GM21526 (cell line): Measurements from ENCODE around the gene SART1.
"Not testable (repeated sequence)": the region's sequence is repeated elsewhere in the genome, so short reads cannot be mapped to it uniquely, and the experiment has no call there.

Experiments
- ATAC-seq: cut with Tn5 transposase; IDR thresholded peaks from one replicate; pipeline ENCODE4 v1.9.1; 2021; ENCODE audit warnings: moderate library complexity; ENCODE audit not compliant: unreplicated experiment, low FRiP score

The SART1 gene

DNA sequence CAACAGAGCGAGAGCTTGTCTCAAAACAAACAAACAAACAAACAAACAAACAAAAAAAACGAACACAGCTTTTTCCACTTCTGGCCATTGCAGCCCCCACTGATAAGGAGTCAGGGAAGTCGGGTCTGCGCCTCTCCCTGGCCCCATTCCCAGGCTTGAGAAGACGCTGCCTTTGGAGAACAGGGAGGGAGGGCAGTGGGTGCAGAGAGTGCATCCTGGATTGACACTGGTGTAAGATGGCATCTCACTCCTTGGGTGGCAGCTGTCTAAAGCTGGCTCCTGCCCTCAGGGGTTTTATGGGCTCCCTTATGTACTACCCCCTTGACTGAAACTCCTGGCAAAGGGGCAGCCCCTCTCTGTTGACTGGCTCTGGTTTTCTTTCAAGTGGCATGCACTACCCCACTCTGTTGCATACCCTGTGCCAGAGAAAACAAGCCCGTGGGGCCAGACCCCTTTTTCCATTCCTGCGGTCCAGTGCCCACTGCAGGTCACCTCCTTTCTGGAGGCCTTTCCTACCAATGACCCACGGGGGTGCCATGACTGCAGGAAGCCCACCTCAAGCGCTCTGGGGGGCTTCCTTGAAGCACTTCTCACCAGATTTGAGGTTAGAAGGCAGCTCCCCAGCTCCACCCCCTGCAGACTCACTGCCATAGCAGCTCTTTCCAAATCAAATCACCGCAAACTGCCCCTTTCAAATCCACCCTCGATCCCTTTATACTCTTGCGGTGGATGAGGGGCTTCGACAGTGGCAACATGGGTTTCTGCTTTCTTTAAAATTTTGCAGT is 29.6 kb upstream of the SART1 start:
- no peak for ATAC-seq

DNA sequence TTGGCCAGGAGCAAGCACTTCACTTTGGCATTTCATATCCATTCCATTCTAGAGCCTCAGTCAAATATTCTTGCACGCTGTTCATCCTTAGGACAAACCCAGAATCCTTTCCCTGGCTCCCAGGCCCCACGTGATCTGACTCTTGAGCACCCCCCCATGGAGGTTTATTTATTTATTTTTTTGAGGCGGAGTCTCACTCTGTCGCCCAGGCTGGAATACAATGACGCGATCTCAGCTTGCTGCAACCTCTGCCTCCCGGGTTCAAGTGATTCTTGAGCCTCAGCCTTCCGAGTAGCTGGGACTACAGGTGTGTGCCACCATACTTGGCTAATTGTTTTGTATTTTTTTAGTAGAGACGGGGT is 29.0 kb upstream of the SART1 start:
- ATAC-seq, result no peak

DNA sequence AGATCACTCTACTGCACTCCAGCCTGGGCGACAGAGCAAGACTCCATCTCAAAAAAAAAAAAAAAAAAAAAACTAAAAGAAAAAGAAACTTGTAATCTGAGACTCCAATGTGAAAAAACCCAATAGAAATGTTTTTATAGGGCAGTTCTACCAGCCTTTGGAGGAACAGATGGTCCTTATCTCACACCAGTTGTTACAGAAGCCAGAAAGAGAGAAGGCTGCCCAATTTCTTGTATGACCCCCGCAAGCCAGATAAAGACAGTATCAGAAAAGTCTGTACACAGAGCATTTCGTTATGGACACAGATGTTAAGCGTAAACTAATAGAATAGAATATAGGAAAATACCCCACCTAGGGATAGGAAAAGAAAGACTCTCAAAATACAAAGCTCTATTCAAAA is 27.5 kb upstream of the SART1 start:
- ATAC-seq, result no peak

DNA sequence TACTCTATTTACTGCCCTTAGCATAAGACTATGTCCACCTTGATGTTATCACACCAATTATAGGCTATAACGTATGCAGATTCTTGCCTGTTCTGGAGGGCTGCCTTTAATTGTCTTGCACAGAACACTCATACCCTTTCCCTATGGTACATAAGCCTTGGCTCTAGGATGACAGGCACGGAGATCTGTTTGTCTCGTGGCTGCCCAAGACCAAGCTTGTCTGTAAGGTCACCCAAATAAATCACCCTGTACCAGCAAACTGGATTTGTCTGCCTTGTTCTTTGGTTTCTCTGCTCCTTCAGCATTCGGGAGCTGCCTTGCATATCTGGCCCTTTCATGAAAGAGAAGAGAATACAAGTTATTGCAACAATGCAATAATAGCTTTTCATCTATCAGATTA is 23.8 kb upstream of the SART1 start:
- no peak for ATAC-seq

DNA sequence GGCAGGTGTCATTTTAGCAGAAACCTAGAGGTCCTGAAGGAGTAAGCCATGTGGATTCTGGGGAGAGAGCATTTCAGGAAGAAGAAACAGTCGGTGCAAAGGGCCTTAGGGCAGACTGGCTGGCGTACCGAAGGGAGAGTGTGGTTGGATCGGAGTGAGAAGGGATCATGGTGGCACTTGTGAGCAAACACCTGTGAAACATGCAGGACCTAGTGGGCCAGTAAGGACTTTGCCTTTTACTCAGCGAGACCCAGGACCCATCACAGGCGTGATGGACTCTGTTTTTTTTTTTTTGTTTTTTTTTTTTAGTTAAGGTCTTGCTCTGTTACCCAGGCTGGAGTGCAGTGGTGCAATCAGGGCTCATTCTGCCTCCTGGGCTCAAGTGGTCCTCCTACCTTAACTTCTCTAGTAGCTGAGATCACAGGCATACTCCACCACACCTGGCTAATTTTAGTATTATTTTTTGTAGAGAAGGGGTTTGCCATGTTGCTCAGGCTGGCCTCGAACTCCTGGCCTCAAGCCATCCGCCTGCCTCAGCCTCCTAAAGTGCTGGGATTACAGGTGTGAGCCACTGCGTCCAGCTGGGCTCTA is 19.7 kb upstream of the SART1 start:
- no peak for ATAC-seq

DNA sequence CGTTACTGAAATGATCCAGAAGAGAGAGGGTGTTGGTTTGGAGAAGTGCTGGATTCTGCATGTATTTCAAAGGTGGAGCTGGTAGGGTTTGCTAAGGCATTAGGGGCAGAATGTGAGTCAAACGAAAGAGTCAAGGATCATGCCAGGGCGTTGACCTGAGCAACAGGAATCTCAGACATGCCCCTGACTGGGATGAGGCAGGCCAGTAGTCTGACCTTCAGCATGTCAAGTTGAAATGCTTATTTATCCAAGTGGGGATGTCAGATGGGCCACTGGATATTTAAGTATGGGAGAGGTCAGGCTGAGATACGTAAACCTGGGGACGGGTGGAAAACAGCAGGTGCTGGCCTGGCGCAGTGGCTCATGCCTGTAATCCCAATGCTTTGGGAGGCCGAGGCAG is 19.0 kb upstream of the SART1 start:
- no peak for ATAC-seq

DNA sequence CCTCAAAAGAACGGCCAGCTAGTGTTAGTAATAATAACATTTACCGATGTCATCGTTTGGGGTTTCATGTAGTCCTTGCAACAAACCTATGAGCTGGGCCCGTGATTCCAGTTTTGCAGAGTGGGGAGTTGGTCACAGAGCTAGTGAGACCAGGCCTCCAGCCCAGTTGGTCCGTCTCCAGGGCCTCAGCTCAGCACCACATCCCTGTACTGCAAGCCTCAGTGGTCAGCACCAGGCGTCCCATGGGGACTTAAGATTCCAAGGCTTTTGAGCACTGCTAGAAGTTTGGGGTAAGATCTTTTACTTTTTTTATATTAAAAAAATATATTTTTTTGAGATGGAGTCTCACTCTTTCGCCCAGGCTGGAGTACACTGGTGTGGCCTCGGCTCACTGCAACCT is 17.3 kb upstream of the SART1 start:
- no peak for ATAC-seq

DNA sequence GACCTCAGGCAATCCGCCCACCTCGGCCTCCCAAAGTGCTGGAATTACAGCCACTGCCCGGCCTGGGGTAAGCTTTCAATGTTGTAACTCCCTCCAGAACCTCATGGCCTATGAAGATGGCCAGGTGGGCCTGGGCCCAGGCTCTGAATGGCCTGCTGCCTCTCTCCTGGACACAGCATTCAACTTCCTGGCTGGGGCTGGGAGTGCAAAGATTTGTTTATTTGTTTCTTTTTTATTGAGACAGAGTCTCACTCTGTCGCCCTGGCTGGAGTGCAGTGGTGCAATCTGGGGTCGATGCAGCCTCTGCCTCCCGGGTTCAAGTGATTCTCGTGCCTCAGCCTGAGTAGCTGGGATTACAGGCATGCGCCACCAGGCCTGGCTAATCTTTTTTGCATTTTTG is 16.8 kb upstream of the SART1 start:
- ATAC-seq, result no peak

DNA sequence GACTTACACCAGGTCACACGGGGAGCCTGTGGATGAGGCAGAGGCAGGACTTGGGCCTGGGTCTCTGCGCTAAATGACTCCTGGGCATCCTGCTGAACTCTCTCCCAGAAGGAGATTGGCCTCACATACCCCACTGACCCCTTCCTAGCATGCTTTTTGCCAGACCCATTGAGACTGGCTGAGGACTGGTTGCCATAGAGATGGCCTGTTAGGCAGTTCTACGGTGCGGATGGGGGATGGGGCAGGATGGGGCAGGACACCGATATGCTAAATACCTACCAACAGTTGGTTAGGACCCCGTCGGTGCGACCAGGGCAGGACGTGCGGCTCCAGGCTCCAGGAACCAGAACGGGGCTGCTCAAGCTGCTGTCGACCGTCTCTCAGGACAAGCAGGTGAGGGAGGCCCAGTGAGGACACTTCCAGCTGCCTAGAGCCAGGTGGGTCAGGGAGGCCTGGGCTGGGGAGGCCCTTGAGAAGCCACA is 16.1 kb upstream of the SART1 start, which contains the start of gene TSGA10IP:
Gene TSGA10IP, plus strand, starts transcription at position 51 of the 482 bp plus-strand sequence. Its CDS starts 196 bp downstream, at position 247.
- ATAC-seq, result no peak

DNA sequence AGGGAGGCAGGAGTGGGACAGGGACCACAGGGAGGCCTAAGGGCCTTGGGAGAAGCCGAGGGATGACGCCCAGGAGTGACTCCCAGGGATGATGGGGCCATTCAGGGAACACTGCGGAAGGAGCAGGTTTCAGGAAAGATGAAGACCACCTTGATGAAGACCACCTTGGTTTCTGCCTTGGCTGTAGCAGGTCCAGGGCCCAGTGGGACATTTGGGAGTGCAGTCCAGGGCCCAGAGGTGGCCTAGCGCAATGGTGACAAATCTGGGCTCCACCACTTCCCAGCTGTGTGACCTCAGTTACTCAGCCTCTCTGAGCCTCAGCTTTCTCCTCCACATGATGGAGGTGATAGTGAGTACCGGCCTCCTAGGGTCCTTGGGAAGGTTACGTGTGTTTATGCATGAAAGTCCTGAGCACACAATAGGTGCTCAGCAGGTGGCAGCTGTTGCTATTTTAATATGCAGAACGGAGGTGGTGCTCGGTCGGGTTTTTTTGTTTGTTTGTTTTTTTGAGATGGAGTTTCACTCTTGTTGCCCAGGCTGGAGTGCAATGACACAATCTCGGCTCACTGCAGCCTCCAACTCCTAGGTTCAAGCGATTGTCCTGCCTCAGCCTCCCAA is 15.5 kb upstream of the SART1 start:
- ATAC-seq, result no peak

DNA sequence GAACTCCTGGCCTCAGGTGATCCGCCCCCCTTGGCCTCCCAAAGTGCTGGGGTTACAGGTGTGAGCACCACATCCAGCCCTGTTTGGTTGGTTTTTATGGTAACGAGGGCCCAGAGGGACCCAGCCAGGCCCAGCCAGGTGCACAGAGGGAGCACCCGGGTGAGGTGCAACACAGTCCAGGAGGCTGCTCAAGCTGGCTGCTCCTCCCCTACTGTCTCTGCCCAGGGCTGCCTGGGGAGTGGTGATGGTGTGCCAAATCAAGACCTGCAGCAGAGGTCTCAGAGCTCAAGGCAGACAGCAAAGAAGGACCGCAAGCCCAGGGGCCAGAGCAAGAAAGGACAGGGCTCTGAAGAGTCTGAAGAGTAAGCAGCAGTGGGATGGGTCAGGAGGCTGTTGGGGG is 14.9 kb upstream of the SART1 start:
- ATAC-seq, result no peak

DNA sequence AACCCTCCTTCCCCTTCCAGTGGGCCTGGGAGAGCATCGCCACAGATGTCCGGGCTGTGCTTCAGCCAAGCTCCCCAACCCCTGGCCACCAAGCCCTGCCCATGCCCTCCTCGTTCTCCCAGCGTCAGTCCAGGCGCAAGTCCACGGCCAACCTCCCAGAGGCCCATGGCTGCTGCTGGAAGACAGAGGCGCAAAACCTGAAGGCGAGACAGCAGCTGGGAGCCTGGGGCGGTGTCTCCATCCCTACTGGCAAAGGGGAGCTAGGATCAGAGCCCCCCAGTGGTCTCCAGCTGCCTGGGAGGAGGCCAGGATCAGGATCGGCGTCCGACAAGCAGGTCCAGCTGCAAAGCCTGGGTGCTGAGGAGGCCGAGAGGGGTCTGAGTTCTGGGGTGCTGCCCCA is 14.4 kb upstream of the SART1 start:
- no peak for ATAC-seq

DNA sequence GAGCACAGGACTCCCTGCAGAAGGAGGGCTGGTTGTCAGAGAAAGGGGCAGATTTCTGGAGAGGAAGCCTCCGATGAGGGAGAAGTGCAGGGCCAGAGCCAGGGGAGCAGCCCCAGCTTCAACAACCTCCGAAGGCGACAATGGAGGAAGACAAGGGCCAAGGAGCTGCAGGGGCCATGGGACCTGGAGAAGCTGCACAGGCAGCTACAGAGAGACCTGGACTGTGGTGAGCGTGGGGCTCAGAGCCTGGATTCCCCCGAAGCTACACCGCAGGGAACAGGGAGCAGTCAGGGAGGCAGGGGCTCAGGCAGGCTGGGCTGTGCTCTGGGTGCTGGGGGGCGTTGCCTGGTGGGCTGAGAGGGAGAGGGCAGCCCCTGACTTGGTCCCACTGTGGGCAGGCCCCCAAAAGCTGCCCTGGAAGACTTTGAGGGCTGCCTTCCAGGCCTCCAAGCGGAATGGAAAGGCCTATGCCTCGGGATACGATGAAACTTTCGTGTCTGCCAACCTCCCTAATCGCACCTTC is 13.9 kb upstream of the SART1 start:
- ATAC-seq, result no peak

DNA sequence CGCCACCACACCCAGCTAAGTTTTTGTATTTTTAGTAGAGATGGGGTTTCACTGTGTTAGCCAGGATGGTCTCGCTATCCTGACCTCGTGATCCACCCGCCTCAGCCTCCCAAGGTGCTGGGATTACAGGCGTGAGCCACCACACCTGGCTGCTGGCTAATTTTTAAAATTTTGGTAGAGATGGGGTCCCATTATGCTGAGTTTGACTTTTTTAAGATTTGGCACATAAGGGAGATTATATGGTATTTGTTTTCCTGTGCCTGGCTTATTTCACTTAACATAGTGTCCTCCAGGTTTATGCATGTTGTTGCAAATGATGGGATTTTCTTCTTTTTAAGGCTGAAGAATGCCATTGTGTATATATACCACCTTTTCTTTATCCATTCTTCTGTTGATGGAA is 10.8 kb upstream of the SART1 start:
- not testable (repeated sequence) for ATAC-seq

DNA sequence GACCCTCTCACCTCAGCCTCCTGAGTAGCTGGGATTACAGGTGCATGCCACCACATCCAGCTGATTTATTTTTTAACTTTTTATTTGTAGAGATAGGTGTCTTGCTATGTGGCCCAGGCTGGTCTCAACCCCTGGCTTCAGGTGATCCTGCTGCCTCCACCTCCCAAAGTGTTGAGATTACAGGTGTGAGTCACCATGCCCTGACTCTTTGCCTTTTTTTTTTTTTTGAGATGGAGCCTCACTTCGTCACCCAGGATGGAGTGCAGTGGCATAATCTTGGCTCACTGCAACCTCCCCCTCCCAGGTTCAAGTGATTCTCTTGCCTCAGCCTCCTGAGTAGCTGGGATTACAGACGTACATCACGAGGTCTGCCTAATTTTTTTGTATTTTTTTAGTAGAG is 9.9 kb upstream of the SART1 start:
- not testable (repeated sequence) for ATAC-seq

DNA sequence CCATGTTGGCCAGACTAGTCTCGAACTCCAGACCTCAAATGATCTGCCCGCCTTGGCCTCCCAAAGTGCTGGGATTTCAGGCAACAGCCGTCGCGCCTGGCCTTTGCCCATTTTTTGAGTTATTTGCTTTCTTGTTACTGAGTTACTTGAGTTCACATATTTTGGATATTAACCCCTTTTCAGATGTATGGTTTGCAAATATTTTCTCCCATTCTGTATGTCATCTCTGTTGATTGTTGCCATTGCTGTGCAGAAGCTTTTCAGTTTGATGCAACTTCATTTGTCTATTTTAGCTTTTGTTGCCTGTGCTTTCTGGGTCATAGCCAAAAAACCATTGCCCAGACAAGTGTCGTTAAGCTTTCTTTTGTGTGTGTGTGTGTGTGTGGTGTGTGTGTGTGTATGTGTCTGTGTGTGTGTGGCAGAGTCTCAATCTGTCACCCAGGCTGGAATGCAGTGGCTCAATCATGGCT is 9.4 kb upstream of the SART1 start:
- ATAC-seq, result no peak

DNA sequence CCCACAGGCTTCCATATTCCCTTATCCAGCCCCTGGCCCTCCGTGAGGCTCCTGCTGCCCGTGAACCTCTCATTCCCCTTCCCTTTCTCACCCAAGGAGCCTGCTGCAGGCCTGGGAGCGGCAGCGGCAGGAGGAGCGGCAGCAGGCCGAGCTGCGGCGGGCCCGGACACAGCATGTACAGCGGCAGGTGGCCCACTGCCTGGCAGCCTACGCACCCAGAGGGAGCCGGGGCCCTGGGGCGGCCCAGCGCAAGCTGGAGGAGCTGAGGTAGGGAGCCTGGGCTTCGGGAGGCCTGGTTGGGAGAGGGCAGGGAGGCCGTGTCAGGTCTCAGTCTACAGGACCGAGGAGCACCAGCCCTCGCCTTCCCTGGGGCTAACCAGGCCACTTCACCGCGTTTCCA is 8.1 kb upstream of the SART1 start:
- ATAC-seq, result no peak

DNA sequence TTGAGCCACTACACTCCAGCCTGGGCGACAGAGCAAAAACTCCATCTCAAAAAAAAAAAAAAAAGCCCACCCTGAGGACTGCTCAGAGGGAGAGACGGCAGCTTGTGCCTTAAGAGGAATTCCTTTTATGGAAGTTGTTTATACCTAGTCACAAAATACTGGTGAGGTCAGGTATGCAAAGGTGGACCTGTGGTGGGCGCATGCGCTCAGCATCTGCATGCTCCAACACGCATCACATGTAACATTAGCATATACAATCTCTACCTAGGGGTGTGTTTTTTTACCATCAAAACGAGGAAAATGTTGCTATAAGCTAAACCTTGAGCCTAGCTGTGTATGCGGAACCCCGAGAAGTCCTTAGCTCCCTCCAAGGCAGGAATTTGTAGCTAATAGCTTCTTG is 6.8 kb upstream of the SART1 start:
- ATAC-seq, result no peak

DNA sequence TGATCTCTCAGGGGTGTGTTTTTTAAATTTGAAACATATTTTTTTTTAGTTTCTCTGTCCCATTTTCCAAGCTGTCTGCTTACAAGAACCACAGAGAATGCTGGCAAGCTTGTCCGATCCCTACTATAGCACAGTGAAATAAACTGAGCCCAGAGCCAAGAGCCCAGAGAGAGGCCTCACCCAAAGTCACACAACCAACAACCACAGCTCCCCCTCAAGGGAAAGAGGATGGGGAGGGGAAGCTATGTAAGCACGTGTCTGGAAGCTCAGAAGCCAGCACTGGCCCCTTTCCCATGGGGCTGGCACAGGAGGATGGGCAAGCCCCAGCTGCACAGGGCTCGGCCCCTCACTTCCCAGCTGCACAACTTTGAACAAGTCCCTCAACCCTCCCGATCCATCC is 3.2 kb upstream of the SART1 start:
- no peak for ATAC-seq

DNA sequence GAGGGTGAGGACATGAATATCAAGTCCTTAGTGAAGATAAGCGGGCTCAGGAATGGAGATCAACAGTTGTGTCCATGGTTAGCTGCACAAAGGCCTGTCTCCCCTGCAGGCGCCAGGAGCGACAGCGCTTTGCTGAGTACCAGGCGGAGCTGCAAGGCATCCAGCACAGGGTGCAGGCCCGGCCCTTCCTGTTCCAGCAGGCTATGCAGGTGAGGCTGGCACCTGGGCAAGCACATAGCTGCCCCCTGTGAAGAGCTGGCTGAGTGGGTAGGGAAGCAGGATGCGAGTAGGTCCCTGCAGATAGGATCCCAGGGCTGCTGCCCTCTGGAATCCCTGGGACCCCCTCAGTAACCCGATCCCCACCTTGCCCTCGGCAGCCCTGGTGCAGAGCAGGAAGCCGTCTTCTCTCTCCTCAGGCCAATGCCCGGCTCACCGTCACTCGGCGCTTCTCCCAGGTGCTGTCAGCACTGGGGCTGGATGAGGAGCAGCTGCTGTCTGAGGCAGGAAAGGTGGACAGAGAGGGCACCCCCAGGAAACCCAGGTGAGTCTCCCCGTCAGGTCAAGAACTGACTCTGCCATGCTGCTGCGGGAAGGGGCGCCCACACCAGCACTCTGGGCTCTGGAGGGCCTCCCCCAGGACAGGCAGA is 2.6 kb upstream of the SART1 start:
- no peak for ATAC-seq

DNA sequence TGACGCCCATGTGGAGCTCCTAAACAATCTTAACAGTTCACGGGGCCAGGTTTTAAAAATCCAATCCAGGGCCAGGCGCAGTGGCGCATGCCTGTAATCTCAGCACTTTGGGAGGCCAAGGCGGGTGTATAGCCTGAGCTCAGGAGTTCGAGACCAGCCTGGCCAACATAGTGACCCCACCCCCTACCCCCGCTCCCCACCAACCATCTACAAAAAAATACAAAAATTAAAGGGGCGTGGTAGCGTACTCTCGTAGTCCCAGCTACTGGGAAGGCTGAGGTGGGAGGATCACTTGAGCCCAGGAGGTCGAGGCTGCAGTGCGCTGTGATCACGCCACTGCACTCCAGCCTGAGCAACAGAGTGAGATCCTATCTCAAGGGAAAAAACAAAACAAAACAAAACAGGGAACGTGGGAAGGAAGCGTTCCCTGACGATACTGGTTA is 689 bp upstream of the SART1 start:
- no peak for ATAC-seq
